GM12873 (cell line): ENCODE results near the gene PPP6R3.

Experiments
- CTCF ChIP-seq: IDR thresholded peaks from 2 replicates; pipeline ENCODE4 v1.5.1; 2012; ENCODE audit warnings: low read depth, mild to moderate bottlenecking, moderate library complexity, low read length, control low read depth; ENCODE audit not compliant: insufficient read depth; ENCODE audit errors: missing control alignments

PPP6R3 gene

GRCh38 chr11:68430384-68430783, 30.2 kb upstream of the PPP6R3 start:
- TF ChIP-seq CTCF = no peak

GRCh38 chr11:68430801-68431200, 29.8 kb upstream of the PPP6R3 start:
- TF ChIP-seq CTCF = no peak

- TF ChIP-seq CTCF = no peak
These were observed 28.4 kb upstream of the PPP6R3 start for GRCh38 chr11:68431984-68432645.

- no peak for TF ChIP-seq CTCF
These were observed 27.7 kb upstream of the PPP6R3 start for GRCh38 chr11:68432874-68433273.

GRCh38 chr11:68433541-68433940, 27.0 kb upstream of the PPP6R3 start:
- TF ChIP-seq CTCF = no peak

GRCh38 chr11:68436162-68436888, 24.2 kb upstream of the PPP6R3 start:
- TF ChIP-seq CTCF = no peak

- no peak for TF ChIP-seq CTCF
These were observed 23.3 kb upstream of the PPP6R3 start for GRCh38 chr11:68436985-68437926.
